Keratinocyte (primary cell): Measurements from ENCODE around the gene ZNF627. TPM values are rescaled to one million over a fixed set of nuclear protein-coding genes. Genes with fewer than 3 reads are reported as not detected.
A peak's percentile ranks its signal among the peaks of the same experiment; 100 is the strongest.

Source experiments
- DNase-seq: peaks from one replicate; pipeline ENCODE4 v3.0.0-alpha.2; 2011; ENCODE audit warnings: low read depth, missing footprints, low spot score
- FAIRE-seq: peaks from 2 replicates; lab custom pipeline; 2011; peaks lifted over from hg19 to GRCh38; lab: Jason Lieb, UNC
- H2AFZ ChIP-seq: 2 replicates; pipeline ENCODE4 v1.6.0; 2012; ENCODE audit warnings: low read length, control low read depth, inconsistent platforms; ENCODE audit not compliant: control insufficient read depth
- H3K27ac ChIP-seq: 2 replicates; pipeline ENCODE4 v1.5.1; 2011; ENCODE audit warnings: low read length; ENCODE audit not compliant: control insufficient read depth, insufficient read depth
- H3K27me3 ChIP-seq: 3 replicates; pipeline ENCODE4 v1.6.0; 2011; ENCODE audit warnings: low read length; ENCODE audit not compliant: control insufficient read depth, insufficient read depth; ENCODE audit errors: extremely low read depth
- H3K36me3 ChIP-seq, 2 experiments: 2 replicates in 1 of 2; 3 replicates in 1 of 2; pipeline ENCODE4 v1.5.1; 2011; ENCODE audit warnings: low read length in 2 of 2, mild to moderate bottlenecking in 1 of 2; ENCODE audit not compliant: control insufficient read depth in 2 of 2, insufficient read depth in 2 of 2; ENCODE audit errors: extremely low read depth in 1 of 2
- H3K4me1 ChIP-seq: 3 replicates; pipeline ENCODE4 v1.5.1; 2011; ENCODE audit warnings: low read length; ENCODE audit not compliant: control insufficient read depth, insufficient read depth; ENCODE audit errors: extremely low read depth
- H3K4me2 ChIP-seq: 3 replicates; pipeline ENCODE4 v1.6.0; 2011; ENCODE audit warnings: low read depth, low read length; ENCODE audit not compliant: control insufficient read depth, insufficient read depth; ENCODE audit errors: extremely low read depth
- H3K4me3 ChIP-seq, 3 experiments: fragments of 200-600 bp in 1 of 3; sonication (generic) in 1 of 3; 2 replicates in 2 of 3; 3 replicates in 1 of 3; pipeline ENCODE4 v1.5.1; 2011 to 2016; ENCODE audit warnings: low read length in 3 of 3, mild to moderate bottlenecking in 3 of 3, control low read depth in 2 of 3, inconsistent platforms in 1 of 3, low read depth in 1 of 3, mixed read lengths in 1 of 3, mixed run types in 1 of 3, moderate library complexity in 1 of 3; ENCODE audit not compliant: control insufficient read depth in 2 of 3, insufficient read depth in 2 of 3; ENCODE audit errors: extremely low read depth in 1 of 3
- H3K79me2 ChIP-seq: 2 replicates; pipeline ENCODE4 v1.6.0; 2012; ENCODE audit warnings: low read length; ENCODE audit not compliant: control insufficient read depth, insufficient read depth
- H3K9ac ChIP-seq: 3 replicates; pipeline ENCODE4 v1.6.0; 2011; ENCODE audit warnings: low read length; ENCODE audit not compliant: control insufficient read depth, insufficient read depth; ENCODE audit errors: extremely low read depth
- H3K9me1 ChIP-seq: 3 replicates; pipeline ENCODE4 v1.6.0; 2011; ENCODE audit warnings: low read length; ENCODE audit not compliant: control insufficient read depth, insufficient read depth; ENCODE audit errors: extremely low read depth
- H3K9me3 ChIP-seq: 2 replicates; pipeline ENCODE4 v1.5.1; 2012; ENCODE audit warnings: low read depth, low read length; ENCODE audit not compliant: control insufficient read depth
- H4K20me1 ChIP-seq: 3 replicates; pipeline ENCODE4 v1.6.0; 2011; ENCODE audit warnings: low read length; ENCODE audit not compliant: control insufficient read depth, insufficient read depth; ENCODE audit errors: extremely low read depth
- EZH2 ChIP-seq: IDR thresholded peaks from one replicate; pipeline ENCODE4 v1.6.1; 2012; ENCODE audit warnings: inconsistent platforms, mild to moderate bottlenecking, low read length, moderate library complexity
- dilution Hi-C: fragments of 300-500 bp; cut with MboI; formaldehyde crosslinking; loops from one replicate; pipeline ENCODE4 v1.7.0; 2020; ENCODE audit warnings: low sequenced_read_pairs; ENCODE audit not compliant: extremely low pct_ligation_motif_present
- polyA minus RNA-seq, 3 experiments: library from RNA; depleted of rRNA, polyadenylated mRNA; stranded (reverse); fragments of >200 nt; gene quantifications; 1 replicate in 1 of 3; 2 replicates in 1 of 3; 3 replicates in 1 of 3; pipeline ENCODE4 v1.2.3, GENCODE V29; 2011
- polyA plus RNA-seq, 5 experiments: library from polyadenylated mRNA; depleted of rRNA in 3 of 5; stranded (reverse) in 3 of 5; stranded (forward) in 1 of 5; unstranded in 1 of 5; fragments of >200 nt; gene quantifications; 1 replicate in 1 of 5; 2 replicates in 3 of 5; 3 replicates in 1 of 5; pipeline versions ENCODE4 v1.2.1 to v1.2.3, GENCODE V29; 2011 to 2012; ENCODE audit warnings: missing spikeins in 2 of 5, low read depth in 1 of 5, low replicate concordance in 1 of 5
- TF ChIP-seq, protein P1 (sequence below), 3 experiments: IDR thresholded peaks in 1 of 3; conservative IDR thresholded peaks in 1 of 3; optimal IDR thresholded peaks in 1 of 3; 2 replicates in 2 of 3; 3 replicates in 1 of 3; pipeline versions ENCODE3 to v1.5.1; 2011; ENCODE audit warnings: low read length in 3 of 3, mild to moderate bottlenecking in 3 of 3, moderate library complexity in 2 of 3, control low read depth in 1 of 3, inconsistent platforms in 1 of 3; ENCODE audit not compliant: insufficient read depth in 2 of 3; ENCODE audit errors: extremely low read depth in 1 of 3

Gene ZNF627
- polyA plus RNA-seq, result 6.3 to 8.5 TPM (median 7.6 TPM) in 3 replicates
- 7.8 TPM for polyA plus RNA-seq (2011; ENCODE audit: low read depth)
- 3.0 and 6.7 TPM in 2 replicates for polyA plus RNA-seq (2011; cell fraction: cytosol; rRNA removed)
- polyA plus RNA-seq (2011; cell fraction: nucleus; rRNA removed), result 10.1 and 11.8 TPM in 2 replicates
- 4.9 and 6.1 TPM in 2 replicates for polyA plus RNA-seq (2012; ENCODE audit: low replicate concordance)
- polyA minus RNA-seq, result 2.4 to 12.5 TPM (median 11.8 TPM) in 3 replicates
- polyA minus RNA-seq (2011; cell fraction: cytosol; rRNA and poly(A)+ RNA removed), result 5.9 TPM
- polyA minus RNA-seq (2011; cell fraction: nucleus; rRNA and poly(A)+ RNA removed), result 8.3 and 12.3 TPM in 2 replicates

DNA sequence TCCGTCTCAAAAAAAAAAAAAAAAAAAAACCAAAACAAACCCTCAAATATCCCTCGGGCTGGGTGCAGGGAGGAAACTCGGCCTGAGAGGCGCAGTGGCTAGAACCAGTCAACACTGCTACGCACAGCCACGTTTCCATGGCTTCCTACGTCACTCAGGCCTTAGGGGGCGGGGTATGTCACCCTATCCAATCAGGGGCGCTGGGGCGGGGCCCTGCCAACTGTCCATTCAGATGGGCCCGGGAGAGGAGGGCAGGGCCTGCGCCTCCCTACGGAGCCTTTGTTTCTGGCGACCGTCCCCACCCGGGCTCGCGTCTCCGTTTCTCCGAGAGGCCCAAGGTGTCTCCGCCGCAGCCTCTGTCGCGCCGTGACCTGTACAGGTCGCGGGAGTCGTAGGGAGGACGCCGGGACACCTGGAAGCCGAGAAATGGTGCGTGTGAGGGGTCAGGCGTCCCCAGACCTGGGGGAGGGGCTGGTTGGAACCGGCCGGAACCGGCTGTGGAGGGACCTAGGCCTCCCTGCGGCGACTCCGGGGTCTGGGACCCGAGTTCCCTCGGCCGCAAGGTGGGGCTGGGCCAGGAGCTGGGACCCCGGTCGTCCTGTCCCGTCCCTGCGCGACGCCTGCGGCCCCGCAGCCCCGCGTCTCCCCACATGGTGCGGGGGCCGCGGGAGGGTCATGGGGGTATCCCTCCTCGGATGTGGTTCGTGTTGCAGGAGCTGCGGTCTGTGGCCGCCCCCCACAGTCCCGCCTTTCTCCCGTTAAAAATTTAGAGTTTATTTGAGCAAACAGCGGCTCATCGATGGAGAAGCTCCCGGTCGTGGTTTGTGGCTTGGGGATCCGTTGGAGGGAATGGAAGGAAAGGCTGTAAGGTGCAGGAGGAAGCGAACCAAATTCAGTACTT lies at the start of gene ZNF627:
Gene ZNF627 (plus strand): TSS at position 282 of the 901 bp plus-strand sequence. CDS start 145 bp downstream, at position 427.
- peak within 1 kb of the TSS; percentile 91 to 98 (median 97) for H3K4me3 ChIP-seq
- H3K27me3 ChIP-seq, result no peaks in the 10 kb centered on the region
- TF ChIP-seq EZH2, result no peak
- TF ChIP-seq, protein P1, sequence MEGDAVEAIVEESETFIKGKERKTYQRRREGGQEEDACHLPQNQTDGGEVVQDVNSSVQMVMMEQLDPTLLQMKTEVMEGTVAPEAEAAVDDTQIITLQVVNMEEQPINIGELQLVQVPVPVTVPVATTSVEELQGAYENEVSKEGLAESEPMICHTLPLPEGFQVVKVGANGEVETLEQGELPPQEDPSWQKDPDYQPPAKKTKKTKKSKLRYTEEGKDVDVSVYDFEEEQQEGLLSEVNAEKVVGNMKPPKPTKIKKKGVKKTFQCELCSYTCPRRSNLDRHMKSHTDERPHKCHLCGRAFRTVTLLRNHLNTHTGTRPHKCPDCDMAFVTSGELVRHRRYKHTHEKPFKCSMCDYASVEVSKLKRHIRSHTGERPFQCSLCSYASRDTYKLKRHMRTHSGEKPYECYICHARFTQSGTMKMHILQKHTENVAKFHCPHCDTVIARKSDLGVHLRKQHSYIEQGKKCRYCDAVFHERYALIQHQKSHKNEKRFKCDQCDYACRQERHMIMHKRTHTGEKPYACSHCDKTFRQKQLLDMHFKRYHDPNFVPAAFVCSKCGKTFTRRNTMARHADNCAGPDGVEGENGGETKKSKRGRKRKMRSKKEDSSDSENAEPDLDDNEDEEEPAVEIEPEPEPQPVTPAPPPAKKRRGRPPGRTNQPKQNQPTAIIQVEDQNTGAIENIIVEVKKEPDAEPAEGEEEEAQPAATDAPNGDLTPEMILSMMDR (optimal IDR thresholded peaks at IDR 0.05 in 1 of 3, IDR thresholded peaks at IDR 0.05 in 1 of 3, conservative IDR thresholded peaks at IDR 0.05 in 1 of 3; ENCODE audit: extremely low read depth in 1 of 3, insufficient read depth in 2 of 3, low read length in 3 of 3), result peak in 1 of 3 experiments; percentile 27
- FAIRE-seq, result peak; percentile 44
- H3K9me3 ChIP-seq, result no peaks in the 10 kb centered on the region
- peaks cover 4 to 11% of the 10 kb centered on the region in 2 experiments for H3K36me3 ChIP-seq
- H3K4me1 ChIP-seq, result peaks cover 7% of the 10 kb centered on the region
- H4K20me1 ChIP-seq, result no peaks in the 10 kb centered on the region
- H3K27ac ChIP-seq, result peak within 1 kb of the TSS; percentile 74
- H2AFZ ChIP-seq, result peak within 1 kb of the TSS; percentile 74
- peak; percentile 75 for DNase-seq
- dilution Hi-C loops, result no loop called here
- H3K9ac ChIP-seq, result peak within 1 kb of the TSS; percentile 86
- H3K4me2 ChIP-seq, result peak within 1 kb of the TSS; percentile 95
- no peaks in the 10 kb centered on the region for H3K9me1 ChIP-seq
- peaks cover 41% of the 10 kb centered on the region for H3K79me2 ChIP-seq

DNA sequence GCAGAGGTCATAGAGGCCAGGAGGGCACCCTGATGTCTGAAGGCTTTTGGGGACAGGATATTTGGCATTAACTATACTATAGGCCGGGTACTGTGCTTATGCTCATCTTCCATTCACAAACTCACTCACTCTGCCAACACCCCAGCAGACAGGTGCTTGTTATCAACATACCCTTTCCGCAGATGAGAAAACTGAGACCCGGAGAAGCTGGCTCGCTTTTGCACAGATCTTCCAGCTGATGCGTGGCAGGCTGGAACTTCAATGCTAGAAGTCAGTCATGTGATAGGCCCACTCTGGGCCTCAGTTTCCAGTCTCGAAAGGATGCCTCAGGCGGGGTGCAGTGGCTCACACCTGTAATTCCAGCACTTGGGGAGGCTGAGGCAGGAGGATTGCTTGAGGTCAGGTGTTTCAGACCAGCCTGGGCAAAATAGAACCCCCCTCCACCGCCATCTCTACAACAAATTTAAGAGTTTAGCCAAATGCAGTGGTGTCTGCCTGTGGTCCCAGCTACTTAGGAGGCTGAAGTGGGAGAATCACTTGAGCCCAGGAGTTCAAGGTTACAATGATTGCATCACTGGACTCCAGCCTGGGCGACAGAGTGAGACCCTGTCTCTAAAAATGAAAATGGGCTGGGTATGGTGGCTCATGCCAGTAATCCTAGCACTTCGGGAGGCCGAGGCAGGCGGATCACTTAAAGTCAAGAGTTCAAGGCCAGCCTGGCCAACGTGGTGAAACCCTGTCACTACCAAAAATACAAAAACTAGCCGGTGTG lies 49.2 kb upstream of the ZNF627 start:
- H3K27ac ChIP-seq, result no peak overlapping the region
- H3K4me1 ChIP-seq, result peaks cover 7% of the 10 kb centered on the region
- DNase-seq (no peak), FAIRE-seq (no peak)
- H3K9me3 ChIP-seq, result no peaks in the 10 kb centered on the region
- dilution Hi-C loops, result no loop called here
- TF ChIP-seq, protein P1 (optimal IDR thresholded peaks at IDR 0.05 in 1 of 3, IDR thresholded peaks at IDR 0.05 in 1 of 3, conservative IDR thresholded peaks at IDR 0.05 in 1 of 3; ENCODE audit: extremely low read depth in 1 of 3, insufficient read depth in 2 of 3, low read length in 3 of 3), result no peak
- no peak for TF ChIP-seq EZH2
- H3K36me3 ChIP-seq, result peaks cover 4 to 5% of the 10 kb centered on the region in 2 experiments
- no peaks in the 10 kb centered on the region for H3K9me1 ChIP-seq
- no peak overlapping the region for H3K4me3 ChIP-seq
- H3K4me2 ChIP-seq, result no peak overlapping the region
- H4K20me1 ChIP-seq, result peaks cover 2% of the 10 kb centered on the region
- no peak overlapping the region for H2AFZ ChIP-seq
- H3K9ac ChIP-seq, result no peak overlapping the region
- H3K79me2 ChIP-seq, result no peaks in the 10 kb centered on the region
- no peaks in the 10 kb centered on the region for H3K27me3 ChIP-seq
